GM12875 (cell line): ENCODE results near the gene PTDSS2.

ENCODE experiments used
- H3K4me3 ChIP-seq: one replicate; pipeline ENCODE4 v1.5.1; 2011; ENCODE audit warnings: low read depth, low read length, control low read depth
- CTCF ChIP-seq: IDR thresholded peaks from 2 replicates; pipeline ENCODE4 v1.5.1; 2011; ENCODE audit warnings: low read depth, mild to moderate bottlenecking, control low read depth, inconsistent platforms, low read length, moderate library complexity, borderline replicate concordance; ENCODE audit not compliant: insufficient read depth

PTDSS2 gene

GRCh38 chr11:473415-473814, 23.3 kb downstream of the PTDSS2 start:
- TF ChIP-seq CTCF, result no peak
- no peak overlapping the region for H3K4me3 ChIP-seq

DNA sequence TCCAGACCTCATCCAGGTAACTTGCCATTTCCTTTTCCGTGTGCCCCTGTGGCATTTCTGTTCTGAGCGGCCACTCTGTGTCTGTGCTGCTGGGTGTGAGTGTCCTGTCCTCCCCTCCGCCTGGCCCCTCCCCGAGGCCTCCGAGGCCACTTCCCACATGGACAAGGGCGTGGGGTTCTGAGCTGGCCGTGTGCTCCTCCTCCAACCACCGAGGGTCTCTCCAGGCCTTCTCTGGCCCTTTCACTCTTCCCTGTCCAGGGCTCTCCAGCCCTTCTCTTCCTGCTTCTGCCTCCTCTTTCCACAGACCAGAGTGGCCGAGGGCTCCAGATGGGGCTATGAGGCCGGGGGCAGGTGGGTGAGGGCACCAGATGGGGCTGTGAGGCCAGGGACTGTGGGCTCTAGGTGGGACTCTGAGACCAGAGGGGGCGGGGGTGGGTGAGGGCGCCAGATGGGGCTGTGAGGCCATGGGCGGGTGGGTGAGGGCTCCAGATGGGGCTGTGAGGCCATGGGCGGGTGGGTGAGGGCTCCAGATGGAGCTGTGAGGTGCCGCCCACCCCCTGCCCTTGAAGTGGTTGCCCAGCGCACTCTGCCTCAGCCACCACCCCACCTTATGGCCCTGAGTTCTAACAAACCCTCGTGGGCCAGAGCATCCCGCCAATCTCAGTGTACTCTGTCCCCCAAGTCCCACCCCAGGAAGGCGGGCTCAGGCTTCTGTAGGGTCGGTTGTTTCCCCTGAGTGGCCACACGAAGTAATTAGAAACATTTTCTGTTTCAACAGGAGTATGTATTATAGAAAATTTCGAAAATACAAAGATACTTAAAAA, 24.1 kb downstream of the PTDSS2 start:
- TF ChIP-seq CTCF, result no peak
- no peak overlapping the region for H3K4me3 ChIP-seq

DNA sequence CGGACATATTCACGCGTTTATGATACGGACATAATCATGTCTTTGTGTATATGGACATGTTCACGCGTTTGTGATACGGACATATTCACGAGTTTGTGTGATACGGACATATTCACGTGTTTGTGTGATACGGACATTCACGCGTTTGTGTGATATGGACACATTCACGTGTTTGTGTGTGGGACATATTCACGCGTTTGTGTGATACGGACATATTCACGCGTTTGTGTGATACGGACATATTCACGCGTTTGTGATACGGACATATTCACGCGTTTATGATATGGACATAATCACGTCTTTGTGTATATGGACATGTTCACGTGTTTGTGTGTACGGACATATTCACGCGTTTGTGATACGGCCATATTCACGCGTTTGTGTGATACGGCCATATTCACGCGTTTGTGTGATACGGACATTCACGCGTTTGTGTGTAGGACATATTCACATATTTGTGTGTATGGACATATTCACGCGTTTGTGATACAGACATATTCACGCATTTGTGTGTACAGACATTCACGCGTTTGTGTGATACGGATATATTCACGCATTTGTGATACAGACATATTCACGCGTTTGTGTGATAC, 24.9 kb downstream of the PTDSS2 start:
- no peak for TF ChIP-seq CTCF
- no peak overlapping the region for H3K4me3 ChIP-seq

DNA sequence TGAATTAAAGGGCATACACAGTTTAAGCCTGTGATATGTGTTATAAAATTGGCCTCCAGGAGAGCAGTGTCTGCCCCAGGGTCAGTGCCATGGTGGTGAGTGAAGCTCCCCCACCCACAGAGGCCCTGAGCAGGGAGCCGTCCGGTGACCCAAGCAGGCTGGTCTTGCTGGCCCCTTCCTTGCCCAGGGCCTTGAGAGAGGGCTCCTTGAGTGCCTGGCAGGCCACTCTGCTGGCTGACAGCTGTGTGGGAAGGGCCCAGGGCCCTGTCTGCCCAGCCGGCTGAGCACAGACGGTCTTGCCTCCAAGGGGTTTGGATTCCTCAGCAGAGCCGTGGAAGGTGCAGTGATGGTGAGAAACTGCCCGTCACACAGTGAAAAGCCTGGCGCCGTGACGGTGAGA, 25.9 kb downstream of the PTDSS2 start:
- H3K4me3 ChIP-seq, result no peak overlapping the region
- TF ChIP-seq CTCF, result no peak

- TF ChIP-seq CTCF, result no peak
- no peak overlapping the region for H3K4me3 ChIP-seq
Observed at GRCh38 chr11:476416-476815, 26.3 kb downstream of the PTDSS2 start.

DNA sequence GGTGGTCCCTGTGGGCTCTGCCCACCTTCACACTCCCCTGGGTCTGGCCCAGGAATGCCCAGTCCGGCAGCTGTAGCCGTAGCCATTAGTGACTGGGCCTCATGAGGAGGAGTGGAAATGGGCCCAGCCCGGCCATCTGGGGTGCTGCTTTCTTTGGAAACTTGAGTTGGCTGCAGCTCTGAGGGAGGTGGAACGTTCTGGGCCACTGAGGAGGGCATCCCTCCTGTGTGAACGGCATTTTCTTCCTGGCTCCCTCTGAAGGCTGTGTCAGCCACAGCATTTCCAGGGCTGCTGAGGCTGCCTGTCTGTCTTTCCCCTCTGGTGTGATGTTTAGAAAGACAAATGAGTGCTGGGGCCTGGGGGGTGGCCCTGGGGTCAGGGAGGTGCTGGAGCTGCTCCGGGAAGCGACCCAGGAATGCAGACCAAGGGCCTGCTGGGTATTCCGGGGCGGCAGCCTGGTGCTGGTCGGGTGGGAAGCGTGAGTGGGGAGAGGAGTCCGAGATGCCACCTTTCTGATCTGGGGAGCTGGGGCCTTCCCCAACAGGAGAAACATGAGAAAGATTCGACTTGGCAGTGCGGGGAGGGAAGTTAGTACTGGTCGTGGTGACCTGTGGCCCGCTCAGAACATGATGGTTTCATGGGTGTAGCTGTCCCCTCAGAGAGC, 27.1 kb downstream of the PTDSS2 start:
- TF ChIP-seq CTCF, result no peak
- no peak overlapping the region for H3K4me3 ChIP-seq
